Peyer's patch (tissue), 4 donors: ENCODE measurements around the gene USP8.

Experiments used
- CTCF ChIP-seq, 6 experiments: fragments of 450-650 bp in 4 of 6; fragments of 200-600 bp in 2 of 6; sonication (generic) in 1 of 6; IDR thresholded peaks; one replicate each; pipeline ENCODE4 v1.5.1; 2017 to 2019; ENCODE audit warnings: antibody characterized with exemption in 6 of 6, mild to moderate bottlenecking in 3 of 6, moderate library complexity in 1 of 6
- POLR2A ChIP-seq, 2 donors: fragments of 450-650 bp; IDR thresholded peaks; one replicate each; pipeline ENCODE4 v1.5.1; 2017; ENCODE audit warnings: antibody characterized with exemption in 2 of 2, mild to moderate bottlenecking in 2 of 2, moderate library complexity in 2 of 2

- TF ChIP-seq CTCF (IDR thresholded peaks at IDR 0.05) (no peak), POLR2A (IDR thresholded peaks at IDR 0.05) (no peak)
Measured at GRCh38 chr15:50519740-50520425, 95.7 kb downstream of the USP8 start.
